GM18870 (cell line): Measurements from ENCODE around the gene BASP1.
A peak's percentile ranks its signal among the peaks of the same experiment; 100 is the strongest.
"Not testable (repeated sequence)": the region's sequence is repeated elsewhere in the genome, so short reads cannot be mapped to it uniquely, and the experiment has no call there.

Source experiments
- ATAC-seq: cut with Tn5 transposase; IDR thresholded peaks from one replicate; pipeline ENCODE4 v1.9.1; 2021; ENCODE audit warnings: moderate library complexity; ENCODE audit not compliant: unreplicated experiment

Gene BASP1

DNA sequence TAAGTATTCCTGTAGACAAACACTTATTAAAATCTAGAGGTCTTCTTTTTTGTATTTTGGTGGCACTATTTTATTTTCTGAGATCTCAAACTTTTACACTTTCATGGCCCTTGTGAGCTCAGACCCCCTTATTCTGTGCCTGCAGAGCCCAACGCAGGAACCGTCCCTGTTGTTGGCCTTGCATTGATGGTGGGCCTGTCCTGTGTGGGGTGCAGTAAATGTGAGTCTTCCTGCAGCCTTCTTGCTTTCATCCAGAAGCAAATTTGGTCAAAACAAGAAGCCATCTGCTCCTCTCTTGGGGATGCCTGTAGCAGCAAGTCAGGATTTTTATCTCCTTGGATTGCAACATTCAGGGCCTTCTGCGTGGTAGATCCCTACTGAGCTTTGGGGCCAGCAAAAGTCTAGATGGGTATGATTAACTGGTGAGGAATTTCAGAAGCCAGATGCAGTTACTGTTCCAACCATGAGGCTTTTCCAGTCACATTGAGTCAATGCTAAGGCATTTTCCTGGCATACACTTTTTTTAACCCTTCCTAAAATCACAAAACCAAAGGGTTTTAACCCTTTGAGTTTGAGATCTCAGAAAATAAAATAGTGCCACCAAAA, 31.7 kb downstream of the BASP1 start:
- no peak for ATAC-seq

DNA sequence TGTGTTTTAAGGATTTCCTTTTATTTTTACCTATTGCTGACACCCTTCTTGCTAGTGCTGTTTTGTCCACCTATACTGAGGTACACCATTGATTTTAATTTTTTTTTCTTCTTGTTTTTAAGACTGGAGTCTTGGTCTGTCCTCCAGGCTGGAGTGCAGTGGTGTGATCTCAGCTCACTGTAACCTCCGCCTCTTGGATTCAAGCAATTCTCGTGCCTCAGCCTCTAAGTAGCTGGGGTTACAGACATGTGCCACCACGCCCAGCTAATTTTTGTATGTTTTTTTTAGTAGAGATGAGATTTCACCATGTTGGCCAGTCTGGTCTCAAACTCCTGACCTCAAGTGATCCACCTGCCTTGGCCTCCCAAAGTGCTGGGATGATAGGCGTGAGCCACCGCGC, 32.4 kb downstream of the BASP1 start:
- ATAC-seq: not testable (repeated sequence)

DNA sequence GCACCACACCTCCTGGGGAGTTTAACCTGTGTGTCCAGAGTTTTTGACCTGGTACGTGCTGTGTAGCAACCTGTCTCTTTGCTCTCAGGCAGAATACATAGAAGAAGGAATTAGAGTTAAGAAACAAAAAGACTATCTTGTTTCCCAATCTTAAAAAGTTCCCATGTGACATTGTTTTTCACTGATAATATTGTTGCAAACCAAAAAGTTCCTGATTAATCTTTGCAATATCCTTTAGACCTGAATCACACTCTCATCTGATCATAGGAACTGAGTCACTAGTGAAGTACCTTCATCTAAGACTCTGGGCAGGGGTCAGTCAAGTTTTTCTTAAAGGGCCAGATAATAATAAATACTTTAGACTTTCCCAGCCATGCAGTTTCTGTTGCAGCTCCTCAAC, 35.1 kb downstream of the BASP1 start:
- no peak for ATAC-seq

DNA sequence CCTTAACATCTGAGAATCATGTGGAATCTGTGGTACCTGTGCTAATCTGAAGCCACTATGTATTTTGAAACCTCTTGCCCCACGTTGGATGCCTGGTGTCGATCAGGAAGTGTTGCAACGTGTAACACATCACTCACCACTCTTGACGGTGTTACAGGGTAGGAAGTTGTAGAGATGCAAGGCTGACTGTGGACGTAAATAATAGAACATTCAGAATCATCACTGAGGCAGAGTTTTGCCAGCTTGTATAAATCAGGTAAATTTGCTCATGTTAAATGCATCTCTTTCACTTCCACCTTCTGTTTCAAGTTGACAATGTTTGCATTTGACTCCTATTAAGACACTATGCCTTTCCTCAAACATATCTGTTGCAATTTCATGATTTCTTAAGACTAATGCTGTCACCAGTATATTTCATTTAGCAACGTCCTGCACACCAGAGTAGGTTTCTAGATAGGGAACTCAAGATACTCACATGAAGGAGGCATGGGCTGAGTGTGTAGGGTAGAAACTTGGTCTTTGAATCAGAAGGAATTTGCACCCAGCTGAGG, 38.1 kb downstream of the BASP1 start:
- peak; percentile 54 for ATAC-seq

DNA sequence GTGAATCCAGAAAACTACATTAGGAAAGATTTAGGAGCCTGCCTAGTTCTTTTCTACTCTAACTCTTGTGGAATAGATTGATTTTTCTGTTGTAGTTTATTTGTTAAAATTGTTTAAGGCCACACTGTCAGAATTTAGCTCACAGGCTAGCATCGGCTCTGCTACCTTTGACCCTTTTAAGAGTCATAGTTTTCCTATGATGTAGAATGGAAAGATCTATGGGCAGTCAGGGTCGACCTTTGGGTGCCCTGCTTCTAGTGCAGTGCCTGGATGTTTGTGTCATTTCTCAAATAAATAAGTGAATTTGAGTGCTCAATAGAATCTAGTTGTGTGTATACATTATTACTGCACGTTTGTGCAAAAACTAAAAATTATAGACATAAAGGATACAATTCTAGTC, 38.7 kb downstream of the BASP1 start:
- no peak for ATAC-seq

DNA sequence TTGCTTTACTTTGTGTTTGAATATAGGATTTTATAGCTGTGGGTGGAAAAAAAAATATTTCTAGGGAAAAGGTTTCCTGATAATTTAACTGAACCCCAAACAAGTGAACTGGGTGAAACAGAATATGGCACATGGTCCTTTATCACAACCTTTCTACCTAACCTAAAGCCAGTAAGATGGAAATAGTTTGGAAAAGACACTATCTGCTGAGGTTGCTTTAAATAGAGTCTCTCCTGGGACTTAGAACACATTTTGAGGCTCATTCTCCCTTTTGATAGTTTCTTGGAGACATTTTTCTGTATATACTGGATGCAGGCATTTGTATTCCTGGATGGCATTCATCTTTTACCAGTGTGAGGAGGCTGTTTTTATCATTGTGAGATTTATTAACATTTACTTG, 39.4 kb downstream of the BASP1 start:
- ATAC-seq: no peak

DNA sequence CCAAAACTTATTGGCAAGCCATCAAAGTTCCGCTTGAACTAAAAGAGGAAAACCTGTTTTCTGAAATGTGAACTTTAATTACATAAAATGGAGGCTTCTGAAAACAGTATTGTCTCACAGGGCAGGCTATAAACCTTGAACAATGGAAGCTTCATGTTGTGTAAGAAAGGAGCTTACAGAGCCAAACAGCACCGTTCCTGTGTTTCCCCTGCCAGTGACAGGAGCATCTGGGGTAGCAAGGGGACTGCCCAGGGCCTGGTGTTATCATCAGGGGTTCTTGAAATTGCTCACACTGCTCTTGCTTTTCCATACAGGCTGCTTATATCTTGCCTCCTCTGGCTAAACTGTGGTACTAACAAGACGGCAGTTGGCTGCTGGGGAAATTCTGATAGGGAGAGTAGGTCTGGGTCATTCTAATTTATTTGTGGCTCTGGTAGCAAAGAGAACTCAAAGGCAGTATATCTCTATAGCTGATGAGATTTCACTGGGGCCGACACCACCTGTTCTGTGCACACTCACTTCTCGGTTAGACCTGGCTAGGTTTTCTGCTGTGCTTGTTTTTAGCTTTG, 40.4 kb downstream of the BASP1 start:
- peak; percentile 92 for ATAC-seq

DNA sequence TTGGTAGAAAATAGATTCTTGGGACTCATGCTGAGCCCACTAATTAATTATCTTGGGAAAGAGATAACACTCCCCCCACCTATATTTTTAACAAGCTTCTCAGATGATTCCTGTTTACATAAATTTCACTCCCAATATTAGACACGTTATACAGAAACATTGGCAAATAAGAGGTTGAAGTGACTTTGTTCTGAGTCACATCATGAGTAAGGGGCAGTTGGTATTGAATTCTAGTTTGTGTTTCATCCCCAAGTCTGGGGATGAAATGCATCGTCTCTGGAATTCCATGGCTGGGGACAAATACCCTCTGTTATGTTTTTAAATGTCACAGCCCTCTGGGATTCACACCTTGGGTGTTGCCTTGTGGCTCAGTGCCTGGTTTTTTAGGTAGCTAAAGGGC, 41.0 kb downstream of the BASP1 start:
- no peak for ATAC-seq

DNA sequence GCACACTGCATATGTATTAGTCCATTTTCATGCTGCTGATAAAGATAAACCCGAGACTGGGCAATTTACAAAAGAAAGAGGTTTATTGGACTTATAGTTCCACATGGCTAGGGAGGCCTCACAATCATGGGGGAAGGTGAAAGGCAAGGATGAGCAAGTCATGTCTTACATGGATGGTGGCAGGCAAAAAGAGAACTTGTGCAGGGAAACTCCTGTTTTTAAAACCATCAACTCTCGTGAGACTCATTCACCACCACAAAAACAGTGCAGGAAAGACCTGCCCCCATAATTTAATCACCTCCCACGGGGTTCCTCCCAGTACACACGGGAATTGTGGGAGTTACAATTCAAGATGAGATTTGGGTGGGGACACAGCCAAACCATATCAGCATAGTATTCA, 41.6 kb downstream of the BASP1 start:
- ATAC-seq: not testable (repeated sequence)

DNA sequence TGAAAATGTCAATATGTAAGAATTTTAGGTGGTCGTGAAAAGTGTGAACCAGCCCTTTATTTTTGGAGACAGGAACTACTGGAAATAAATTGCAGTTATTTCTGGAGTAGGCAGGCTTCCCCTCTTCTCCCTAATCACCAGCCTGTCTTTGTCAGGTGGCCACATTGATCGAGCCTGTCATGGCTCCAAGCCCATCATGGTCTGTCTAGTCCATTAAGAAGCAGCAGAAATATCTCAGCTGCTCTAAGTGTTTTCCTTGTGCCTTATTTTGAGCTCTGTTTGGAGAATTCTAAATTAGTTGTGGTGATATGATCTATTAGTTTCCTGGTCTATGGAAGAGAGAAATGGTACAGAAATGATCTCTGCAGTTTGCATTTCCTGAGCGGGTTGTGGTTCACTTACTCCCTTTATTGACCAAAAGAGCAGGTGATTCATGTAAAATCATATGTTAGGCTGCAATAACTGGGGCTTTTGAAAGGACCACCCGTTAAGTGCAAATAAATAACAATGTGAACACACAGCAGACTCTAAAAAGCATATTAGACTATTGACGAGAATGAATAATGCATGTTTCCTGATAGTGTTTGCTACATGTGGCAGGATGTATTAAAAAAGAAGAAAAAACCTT, 42.3 kb downstream of the BASP1 start:
- ATAC-seq: no peak

DNA sequence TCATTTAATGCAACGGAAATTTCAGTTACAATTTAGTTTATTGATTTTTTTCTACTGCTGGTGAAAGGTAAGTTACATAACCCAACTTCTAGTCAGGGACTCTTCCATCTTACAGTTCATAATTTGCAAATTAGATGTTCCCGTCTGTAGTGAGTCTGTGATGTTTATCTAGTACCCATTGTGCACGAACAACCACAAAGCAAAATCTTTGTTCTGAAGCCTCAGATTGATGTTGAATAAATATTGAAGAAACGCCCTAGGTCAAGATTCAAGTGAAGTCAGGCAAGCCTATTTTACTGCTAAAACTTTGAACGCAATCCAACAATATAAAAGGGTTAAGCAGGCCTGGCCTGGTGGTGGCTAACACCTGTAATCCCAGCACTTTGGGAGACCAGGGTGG, 43.1 kb downstream of the BASP1 start:
- ATAC-seq: no peak

DNA sequence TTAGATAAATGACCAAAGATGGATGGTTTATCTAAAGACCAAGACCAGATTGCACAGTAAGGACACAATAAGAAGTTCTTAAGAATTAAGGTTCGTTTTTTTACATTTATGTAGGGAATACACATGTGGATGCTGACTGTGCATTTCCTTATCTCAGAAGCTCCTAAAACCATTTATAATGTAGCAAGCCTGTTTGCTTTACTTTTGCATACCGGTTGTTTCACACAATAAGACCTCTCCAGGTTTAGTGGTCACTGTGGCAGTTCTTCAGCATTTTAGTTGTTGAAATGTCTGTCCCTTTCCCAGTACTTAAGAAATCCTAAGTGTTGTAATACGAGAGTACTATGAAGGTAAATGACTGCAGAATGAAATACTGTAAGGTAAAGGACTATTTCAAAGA, 43.6 kb downstream of the BASP1 start:
- no peak for ATAC-seq

DNA sequence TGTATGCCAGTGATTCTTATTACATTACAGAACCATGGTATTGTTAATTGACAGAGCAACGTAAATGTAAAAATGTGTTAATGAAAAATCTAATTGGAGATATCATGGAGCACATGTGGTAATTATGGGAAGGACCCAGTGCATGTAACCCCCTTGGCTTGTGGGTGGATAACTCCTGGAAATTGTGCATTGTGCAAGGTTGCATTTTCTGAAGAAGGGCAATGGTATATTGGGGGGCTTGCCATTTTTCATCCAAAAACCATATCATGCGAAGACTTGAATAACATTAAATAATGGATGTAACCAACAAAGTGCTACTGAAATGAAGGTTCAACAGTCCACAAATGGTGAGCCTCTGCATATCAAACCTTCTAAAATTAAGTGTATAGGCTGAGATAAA, 47.6 kb downstream of the BASP1 start:
- ATAC-seq: no peak

DNA sequence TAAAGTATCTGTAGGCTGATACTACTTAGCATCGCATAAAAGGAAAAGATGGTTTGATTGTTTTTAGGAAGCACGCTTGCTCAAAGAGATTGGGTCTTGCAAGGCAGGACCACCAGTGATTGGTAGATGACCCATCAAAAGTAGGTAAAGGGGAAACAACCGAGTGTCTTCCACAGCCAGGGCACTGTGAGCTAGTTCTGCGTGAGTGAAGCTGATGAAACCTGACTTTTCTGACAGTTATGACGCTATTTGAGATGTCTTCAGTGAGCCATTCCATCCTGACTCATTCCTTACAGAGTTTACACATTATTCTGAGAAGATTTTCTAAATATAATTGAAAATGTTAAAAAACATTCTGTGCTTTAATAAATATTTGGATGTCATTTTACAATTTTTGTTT, 49.7 kb downstream of the BASP1 start:
- peak; percentile 60 for ATAC-seq

DNA sequence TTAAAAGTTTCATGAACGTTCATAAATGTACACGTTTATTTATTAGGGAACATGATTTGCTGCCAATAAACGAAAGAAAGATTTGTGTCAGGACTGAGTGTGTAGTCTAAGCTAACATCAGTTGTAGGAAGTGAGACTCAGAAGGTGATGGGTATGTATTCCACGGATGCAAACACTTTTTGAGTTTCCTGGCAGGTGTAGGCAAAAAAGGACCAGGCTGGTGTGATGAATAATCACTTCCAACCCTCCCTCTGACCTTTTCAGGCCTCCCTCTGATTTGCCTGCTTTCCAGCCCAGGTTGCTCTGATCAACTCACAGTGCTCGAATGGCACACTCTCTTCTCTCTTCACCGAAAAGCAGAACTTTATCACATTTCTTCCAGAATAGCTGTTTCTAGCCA, 51.8 kb downstream of the BASP1 start:
- ATAC-seq: peak; percentile 87

DNA sequence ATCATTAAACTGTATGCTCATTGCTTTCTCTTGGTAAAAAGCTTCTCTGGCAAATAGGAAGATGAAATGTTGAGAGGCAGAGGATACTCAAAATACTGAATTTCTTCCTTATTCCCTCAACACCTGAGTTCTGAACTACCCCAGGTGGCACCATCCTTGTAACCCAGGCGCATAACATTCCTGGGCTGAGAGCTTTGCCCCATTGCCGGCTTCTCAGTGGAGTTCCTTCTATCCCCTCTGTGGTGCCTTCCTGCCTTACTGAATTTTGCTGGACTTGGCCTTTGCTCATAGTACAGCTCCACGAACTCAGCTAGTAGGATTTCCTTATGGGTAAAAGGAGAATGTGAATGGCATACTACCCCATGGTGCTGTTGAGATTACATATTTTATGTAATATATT, 54.7 kb downstream of the BASP1 start:
- ATAC-seq: no peak

DNA sequence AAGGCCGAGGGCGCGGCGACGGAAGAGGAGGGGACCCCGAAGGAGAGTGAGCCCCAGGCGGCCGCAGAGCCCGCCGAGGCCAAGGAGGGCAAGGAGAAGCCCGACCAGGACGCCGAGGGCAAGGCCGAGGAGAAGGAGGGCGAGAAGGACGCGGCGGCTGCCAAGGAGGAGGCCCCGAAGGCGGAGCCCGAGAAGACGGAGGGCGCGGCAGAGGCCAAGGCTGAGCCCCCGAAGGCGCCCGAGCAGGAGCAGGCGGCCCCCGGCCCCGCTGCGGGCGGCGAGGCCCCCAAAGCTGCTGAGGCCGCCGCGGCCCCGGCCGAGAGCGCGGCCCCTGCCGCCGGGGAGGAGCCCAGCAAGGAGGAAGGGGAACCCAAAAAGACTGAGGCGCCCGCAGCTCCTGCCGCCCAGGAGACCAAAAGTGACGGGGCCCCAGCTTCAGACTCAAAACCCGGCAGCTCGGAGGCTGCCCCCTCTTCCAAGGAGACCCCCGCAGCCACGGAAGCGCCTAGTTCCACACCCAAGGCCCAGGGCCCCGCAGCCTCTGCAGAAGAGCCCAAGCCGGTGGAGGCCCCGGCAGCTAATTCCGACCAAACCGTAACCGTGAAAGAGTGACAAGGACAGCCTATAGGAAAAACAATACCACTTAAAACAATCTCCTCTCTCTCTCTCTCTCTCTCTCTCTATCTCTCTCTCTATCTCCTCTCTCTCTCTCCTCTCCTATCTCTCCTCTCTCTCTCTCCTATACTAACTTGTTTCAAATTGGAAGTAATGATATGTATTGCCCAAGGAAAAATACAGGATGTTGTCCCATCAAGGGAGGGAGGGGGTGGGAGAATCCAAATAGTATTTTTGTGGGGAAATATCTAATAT, 58.1 kb downstream of the BASP1 start:
- no peak for ATAC-seq

DNA sequence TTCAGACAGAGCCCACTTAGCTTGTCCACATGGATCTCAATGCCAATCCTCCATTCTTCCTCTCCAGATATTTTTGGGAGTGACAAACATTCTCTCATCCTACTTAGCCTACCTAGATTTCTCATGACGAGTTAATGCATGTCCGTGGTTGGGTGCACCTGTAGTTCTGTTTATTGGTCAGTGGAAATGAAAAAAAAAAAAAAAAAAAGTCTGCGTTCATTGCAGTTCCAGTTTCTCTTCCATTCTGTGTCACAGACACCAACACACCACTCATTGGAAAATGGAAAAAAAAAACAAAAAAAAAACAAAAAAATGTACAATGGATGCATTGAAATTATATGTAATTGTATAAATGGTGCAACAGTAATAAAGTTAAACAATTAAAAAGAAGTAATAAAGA, 59.0 kb downstream of the BASP1 start:
- peak; percentile 84 for ATAC-seq

DNA sequence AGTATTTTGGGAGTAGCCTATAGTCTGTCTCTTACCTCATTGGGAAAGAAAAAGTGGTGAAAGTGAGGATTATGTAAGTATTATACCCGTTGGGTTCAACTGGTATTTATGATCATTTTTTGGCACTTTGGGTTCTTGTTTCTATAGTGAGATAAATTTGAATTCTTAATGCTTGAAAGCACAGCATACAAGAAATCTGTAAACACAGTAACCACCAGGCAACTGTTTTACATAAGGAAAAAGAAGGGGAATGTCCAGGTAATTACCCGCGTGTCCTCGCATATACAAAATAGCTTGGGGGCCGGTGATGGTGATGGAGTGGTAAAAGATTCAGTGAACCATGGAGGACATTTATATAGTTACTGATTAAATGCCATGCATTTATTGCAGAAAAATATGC, 60.5 kb downstream of the BASP1 start:
- ATAC-seq: peak; percentile 31

DNA sequence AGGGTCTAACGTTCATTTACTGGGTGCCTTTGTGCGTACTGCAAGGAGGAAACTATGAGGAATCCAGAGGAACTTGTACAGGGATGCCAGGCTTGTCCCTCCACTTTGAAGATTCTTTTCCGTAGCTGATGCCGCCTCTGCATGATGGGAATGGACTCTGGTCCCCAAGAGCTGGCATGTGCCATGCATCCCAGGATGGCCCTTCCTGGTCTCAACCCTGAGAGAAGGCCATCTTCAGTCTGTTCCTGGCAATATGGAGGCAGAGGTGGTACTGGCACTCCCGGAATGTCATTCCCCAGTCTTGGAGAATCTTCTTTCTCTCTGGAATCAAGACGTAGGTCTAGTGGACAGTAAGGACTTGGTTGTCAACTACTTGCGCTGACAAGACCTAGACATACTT, 61.5 kb downstream of the BASP1 start:
- ATAC-seq: no peak

DNA sequence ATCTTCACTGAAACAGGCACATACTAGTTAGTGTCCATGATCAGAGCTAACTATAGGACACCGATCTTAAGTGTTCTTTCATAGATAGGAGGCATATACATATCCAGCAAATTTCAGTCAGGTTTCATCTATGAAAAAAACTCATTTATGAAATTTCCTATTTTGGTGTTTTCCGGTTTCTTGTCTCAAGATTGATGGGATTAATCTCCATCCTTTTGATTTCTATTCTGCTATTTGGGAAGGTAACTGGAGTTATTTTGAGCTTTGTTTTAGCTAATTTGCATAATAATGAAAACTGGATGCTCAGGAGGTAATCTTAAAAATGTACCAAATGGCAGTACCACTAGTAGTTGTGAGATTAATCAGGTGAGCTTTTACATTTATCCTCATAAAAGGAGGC, 62.1 kb downstream of the BASP1 start:
- ATAC-seq: no peak
